ENCODE results near the gene PRRG4. TPM values are rescaled to one million over a fixed set of nuclear protein-coding genes. Genes with fewer than 3 reads are reported as not detected.

Gene PRRG4
- total and polyA plus RNA-seq, 2 of the 13 experiments (the other 11 are each of a cell fraction or from before 2014, with no cell fraction given), result 0.24 to 0.95 TPM

- CTCF ChIA-PET (ENCODE audit: low intra/inter-chr PET ratio, low total read pairs), result no interaction called here
- Histone ChIP-seq H3K36me3 (replicated peaks in 1 of 2; ENCODE audit: control insufficient read depth in 1 of 2, insufficient read depth in 2 of 2, low read length in 2 of 2) (no peaks in the 10 kb centered on the region; a peak in 4 of 5 replicates), H3K27ac (ENCODE audit: extremely low read length, insufficient read depth, low read length) (peak overlapping the region; percentile 88), H3K9ac (ENCODE audit: insufficient read depth, low read depth, low read length) (peak overlapping the region; percentile 94), H3K9me3 (ENCODE audit: low read length) (no peaks in the 10 kb centered on the region), H3K27me3 (ENCODE audit: control insufficient read depth in 1 of 2, insufficient read depth in 2 of 2, low read length in 2 of 2) (peaks cover 0 to 3% of the 10 kb centered on the region in 2 experiments; a peak in 1 of 5 replicates), H2AFZ (ENCODE audit: low read length) (no peak overlapping the region), H3K4me3 (replicated peaks in 1 of 3; ENCODE audit: insufficient read depth in 1 of 3, low read depth in 2 of 3, low read length in 3 of 3) (peak overlapping the region; percentile 73 to 98 (median 93)), H3K4me1 (ENCODE audit: insufficient read depth, low read length) (peaks cover 24% of the 10 kb centered on the region), H3K79me2 (ENCODE audit: insufficient read depth, low read length) (peaks cover 59% of the 10 kb centered on the region), H3K4me2 (ENCODE audit: low read depth, low read length) (peak overlapping the region; percentile 65), H4K20me1 (ENCODE audit: insufficient read depth, low read length) (peaks cover 4% of the 10 kb centered on the region; the same call in 1 of the 2 replicates)
- POLR2A ChIA-PET, result no interaction called here
- intact Hi-C loops (cut with micrococcal nuclease; ENCODE audit: unreplicated experiment), result loop anchor here (5.0 kb wide), 1 partner anchor 268 kb away; the partner anchor contains the start of gene CSTF3
- ATAC-seq (peak; percentile 76), FAIRE-seq (peak; percentile 80), DNase-seq (ENCODE audit: low spot score) (peak; percentile 81)
- TSS peak; percentile 58 for BruUV-seq (replicated peaks)
- WGBS (ENCODE audit: low lambda C conversion rate), result 2% methylated on average over 14 of the region's 14 CpGs
- in situ Hi-C loops (cut with HindIII; ENCODE audit: extremely low pct_ligation_motif_present, low pct_unique_long_range_greater_than_20kb), result no loop called here
- no peak for TF ChIP-seq KAT8 (CRISPR knock-in tag; IDR thresholded peaks at IDR 0.05)
- TF ChIP-seq AGO1 (IDR thresholded peaks at IDR 0.05; ENCODE audit: low read depth, low read length, poor library complexity, severe bottlenecking), result no peak
- no peak for TF ChIP-seq FOSL1 (CRISPR knock-in tag; IDR thresholded peaks at IDR 0.05; ENCODE audit: borderline replicate concordance)
- TF ChIP-seq PAWR (CRISPR knock-in tag; IDR thresholded peaks at IDR 0.05; ENCODE audit: borderline replicate concordance), result no peak
- no peak for TF ChIP-seq ZNF567 (CRISPR knock-in tag; IDR thresholded peaks at IDR 0.05; ENCODE audit: borderline replicate concordance)
- TF ChIP-seq SOX5 (CRISPR knock-in tag; IDR thresholded peaks at IDR 0.05; ENCODE audit: borderline replicate concordance), result peak; percentile 55; the same call in 1 of the 2 replicates
- TF ChIP-seq REXO4 (CRISPR knock-in tag; IDR thresholded peaks at IDR 0.05; ENCODE audit: borderline replicate concordance), result no peak
- TF ChIP-seq YEATS2 (CRISPR knock-in tag; IDR thresholded peaks at IDR 0.05; ENCODE audit: borderline replicate concordance), result no peak
- no peak for TF ChIP-seq NFE2L1 (CRISPR knock-in tag; IDR thresholded peaks at IDR 0.05; ENCODE audit: borderline replicate concordance)
- TF ChIP-seq HOMEZ (CRISPR knock-in tag; IDR thresholded peaks at IDR 0.05; ENCODE audit: low read depth), result 0 out of 2 replicates have a peak, but pooled peaks have one; percentile 10
- TF ChIP-seq THAP11 (CRISPR knock-in tag; IDR thresholded peaks at IDR 0.05), result 0 out of 2 replicates have a peak, but pooled peaks have one; percentile 26
- no peak for TF ChIP-seq KLF9 (CRISPR knock-in tag; IDR thresholded peaks at IDR 0.05; ENCODE audit: low read depth)
- TF ChIP-seq ZSCAN9 (CRISPR knock-in tag; IDR thresholded peaks at IDR 0.05; ENCODE audit: borderline replicate concordance), result no peak
- TF ChIP-seq SMARCE1 (IDR thresholded peaks at IDR 0.05; ENCODE audit: borderline replicate concordance), result no peak
- no peak for TF ChIP-seq MBD4 (IDR thresholded peaks at IDR 0.05; ENCODE audit: borderline replicate concordance, low read length)
- no peak for TF ChIP-seq ZNF468 (CRISPR knock-in tag; IDR thresholded peaks at IDR 0.05)
- TF ChIP-seq STAT5B (CRISPR knock-in tag; IDR thresholded peaks at IDR 0.05), result no peak
- no peak for TF ChIP-seq U2AF2 (IDR thresholded peaks at IDR 0.05; ENCODE audit: low read depth, low read length)
- TF ChIP-seq PHB2 (IDR thresholded peaks at IDR 0.05; ENCODE audit: partially characterized antibody), result no peak
- TF ChIP-seq CSRNP1 (CRISPR knock-in tag; IDR thresholded peaks at IDR 0.05), result 0 out of 2 replicates have a peak, but pooled peaks have one; percentile 21
- TF ChIP-seq DRAP1 (CRISPR knock-in tag; IDR thresholded peaks at IDR 0.05), result peak; percentile 64; the same call in 1 of the 2 replicates
- no peak for TF ChIP-seq ATM (IDR thresholded peaks at IDR 0.05; ENCODE audit: borderline replicate concordance)
Observed at GRCh38 chr11:32894149-32894827, 64.6 kb downstream of the PRRG4 start.
